Metanephros (tissue), 1 donor: ENCODE results near the gene FGFR4. TPM values are rescaled to one million over a fixed set of nuclear protein-coding genes. Genes with fewer than 3 reads are reported as not detected.

Source experiments
- total RNA-seq: library from RNA; depleted of rRNA; stranded (reverse); fragments of >200 nt; gene quantifications from one replicate; pipeline ENCODE4 v1.2.3, GENCODE V29; 2014

Gene FGFR4
- 57.7 TPM for total RNA-seq

DNA sequence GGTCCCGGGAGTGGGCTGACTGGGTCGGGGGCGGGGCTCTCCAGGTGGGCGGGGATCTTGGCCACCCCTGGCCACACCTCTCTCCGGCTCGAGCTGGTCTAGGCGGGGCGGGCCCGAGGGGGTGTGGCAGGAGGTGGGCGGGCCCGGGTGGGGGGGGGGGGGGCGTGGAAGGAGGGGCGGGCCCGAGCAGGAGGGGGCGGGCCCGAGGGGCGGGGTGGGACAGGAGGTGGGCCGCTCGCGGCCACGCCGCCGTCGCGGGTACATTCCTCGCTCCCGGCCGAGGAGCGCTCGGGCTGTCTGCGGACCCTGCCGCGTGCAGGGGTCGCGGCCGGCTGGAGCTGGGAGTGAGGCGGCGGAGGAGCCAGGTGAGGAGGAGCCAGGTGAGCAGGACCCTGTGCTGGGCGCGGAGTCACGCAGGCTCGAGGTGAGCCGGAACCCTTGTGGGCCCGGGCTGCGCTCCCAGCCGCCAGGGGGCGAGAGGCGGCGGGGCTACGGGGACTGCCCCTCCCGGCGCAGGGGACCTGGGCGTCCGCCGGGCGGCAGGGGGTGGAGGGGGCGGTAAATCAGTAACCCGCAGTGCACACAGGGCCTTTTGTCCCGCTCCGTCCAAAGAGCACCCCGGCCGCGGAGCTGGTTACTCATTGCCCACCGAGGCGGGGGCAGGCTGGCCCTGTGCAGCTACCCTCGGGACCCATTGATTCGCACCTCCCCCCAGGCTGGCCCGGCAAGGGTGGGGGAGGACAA lies at the start of gene FGFR4:
Gene FGFR4, plus strand, starts transcription at position 262 of the 744 bp plus-strand sequence. CDS start 2,688 bp downstream, outside the sequence.

GRCh38 chr5:177133096-177133852 lies 46.6 kb downstream of the FGFR4 start, which contains the start of gene NSD1:
NSD1 (plus strand) TSS chr5:177133773; CDS start chr5:177135104, 1,331 bp downstream.

Other genes starting within 250 kb of the FGFR4 start
- 11.3 TPM for gene HK3, start 187.6 kb upstream of the FGFR4 start, total RNA-seq
- 32.8 TPM for gene UIMC1, start 80.1 kb upstream of the FGFR4 start, total RNA-seq
- gene ZNF346, start 64.2 kb upstream of the FGFR4 start, total RNA-seq, result 30.9 TPM
- 83.3 TPM for gene NSD1, start 46.9 kb downstream of the FGFR4 start, total RNA-seq
- gene RAB24, start 216.8 kb downstream of the FGFR4 start, total RNA-seq, result 26.7 TPM
- 56.8 TPM for gene PRELID1, start 216.9 kb downstream of the FGFR4 start, total RNA-seq
- gene MXD3, start 225.0 kb downstream of the FGFR4 start, total RNA-seq, result 32.5 TPM